ENCODE data around the gene CEND1. TPM values are rescaled to one million over a fixed set of nuclear protein-coding genes. Genes with fewer than 3 reads are reported as not detected.

The CEND1 gene
- polyA plus RNA-seq (2013, experiment 1 of 2), result 0.13 TPM
- polyA plus RNA-seq (2013, experiment 2 of 2), result 0.15 TPM

DNA sequence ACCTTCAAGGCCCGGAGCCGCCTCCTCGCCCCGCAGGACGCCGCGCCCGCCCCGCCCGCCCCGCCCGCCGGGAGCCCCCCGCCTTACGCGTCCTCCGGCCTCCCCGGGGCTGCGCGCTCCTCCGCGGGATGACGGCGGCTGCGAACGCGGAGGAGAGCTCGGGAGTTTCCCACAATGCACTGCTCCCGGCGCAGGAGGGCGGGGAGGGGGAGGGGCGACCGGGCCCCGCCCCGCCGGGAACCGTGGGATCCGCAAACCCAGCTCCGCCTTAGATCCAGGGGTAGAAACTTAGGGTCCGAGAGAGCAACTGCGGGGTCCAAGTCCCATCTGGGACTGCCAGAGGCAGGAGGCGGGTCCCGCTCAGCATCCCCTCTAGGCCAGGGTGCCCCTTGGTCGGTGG lies at the start of gene CEND1:
Gene CEND1 (minus strand): TSS at position 148 of the 400 bp plus-strand sequence. CDS start 1,514 bp downstream, outside the sequence.
- H3K4me1 ChIP-seq (ENCODE audit: control insufficient read depth, low read depth, low read length), result no peaks in the 10 kb centered on the region
- no peak for DNase-seq
- no peak within 1 kb of the TSS for H3K4me3 ChIP-seq (ENCODE audit: low read length)

GRCh38 chr11:839280-839623 lies 49.4 kb upstream of the CEND1 start:
- no peak overlapping the region for H2BK120ac ChIP-seq (ENCODE audit: low read depth, low read length)
- peaks cover 2% of the 10 kb centered on the region for H3K4me1 ChIP-seq (ENCODE audit: control insufficient read depth, low read depth, low read length)
- no peak for DNase-seq
- H3K18ac ChIP-seq (ENCODE audit: low read length), result no peak overlapping the region
- peaks cover 16% of the 10 kb centered on the region for H3K79me2 ChIP-seq (ENCODE audit: control insufficient read depth, insufficient read depth, low read length)
- H3K4ac ChIP-seq (ENCODE audit: low read depth, low read length), result no peak overlapping the region
- no peak overlapping the region for H3K9ac ChIP-seq (ENCODE audit: low read length)
- WGBS (ENCODE audit: extremely low coverage, insufficient coverage, low lambda C conversion rate), result no CpG with 5 or more reads among the region's 5 CpGs
- H3K4me3 ChIP-seq (ENCODE audit: low read length), result no peak overlapping the region
- no peak overlapping the region for H3K4me2 ChIP-seq (ENCODE audit: low read length)
- no peak overlapping the region for H3K23ac ChIP-seq (ENCODE audit: low read length)
- peaks cover 9% of the 10 kb centered on the region for H3K79me1 ChIP-seq (ENCODE audit: low read length)
- no peak overlapping the region for H3K27ac ChIP-seq (ENCODE audit: low read depth, low read length)
- H2BK5ac ChIP-seq (ENCODE audit: low read length), result no peak overlapping the region
- no peak overlapping the region for H3K56ac ChIP-seq (ENCODE audit: low read length)
- no peak overlapping the region for H4K5ac ChIP-seq (ENCODE audit: low read length)
- H4K8ac ChIP-seq (ENCODE audit: low read depth, low read length), result no peak overlapping the region
- peaks cover 10% of the 10 kb centered on the region for H3K36me3 ChIP-seq (ENCODE audit: control insufficient read depth, insufficient read depth, low read length)
- H2BK15ac ChIP-seq (replicated peaks; ENCODE audit: low read depth), result no peak overlapping the region
- no peak overlapping the region for H2AK5ac ChIP-seq (ENCODE audit: low read length)
- H3K27me3 ChIP-seq (ENCODE audit: insufficient read depth, low read length, poor library complexity), result no peaks in the 10 kb centered on the region

More for the DNA sequence above, at the start of gene CEND1:
- Histone ChIP-seq H3K18ac (ENCODE audit: low read length) (no peak within 1 kb of the TSS), H4K8ac (ENCODE audit: low read depth, low read length) (no peak within 1 kb of the TSS), H4K5ac (ENCODE audit: low read length) (no peak within 1 kb of the TSS), H3K9ac (ENCODE audit: low read length) (no peak within 1 kb of the TSS), H3K23ac (ENCODE audit: low read length) (no peak within 1 kb of the TSS), H3K27ac (ENCODE audit: low read depth, low read length) (no peak within 1 kb of the TSS), H2BK15ac (replicated peaks; ENCODE audit: low read depth) (no peak within 1 kb of the TSS), H2BK5ac (ENCODE audit: low read length) (no peak within 1 kb of the TSS), H3K79me1 (ENCODE audit: low read length) (no peaks in the 10 kb centered on the region), H3K36me3 (ENCODE audit: control insufficient read depth, insufficient read depth, low read length) (no peaks in the 10 kb centered on the region), H2AK5ac (ENCODE audit: low read length) (no peak within 1 kb of the TSS), H3K4me2 (ENCODE audit: low read length) (no peak within 1 kb of the TSS), H3K4ac (ENCODE audit: low read depth, low read length) (no peak within 1 kb of the TSS), H2BK120ac (ENCODE audit: low read depth, low read length) (no peak within 1 kb of the TSS), H3K79me2 (ENCODE audit: control insufficient read depth, insufficient read depth, low read length) (no peaks in the 10 kb centered on the region), H3K27me3 (ENCODE audit: insufficient read depth, low read length, poor library complexity) (no peaks in the 10 kb centered on the region), H3K56ac (ENCODE audit: low read length) (no peak within 1 kb of the TSS)
- no CpG with 5 or more reads among the region's 44 CpGs for WGBS (ENCODE audit: extremely low coverage, insufficient coverage, low lambda C conversion rate)

DNA sequence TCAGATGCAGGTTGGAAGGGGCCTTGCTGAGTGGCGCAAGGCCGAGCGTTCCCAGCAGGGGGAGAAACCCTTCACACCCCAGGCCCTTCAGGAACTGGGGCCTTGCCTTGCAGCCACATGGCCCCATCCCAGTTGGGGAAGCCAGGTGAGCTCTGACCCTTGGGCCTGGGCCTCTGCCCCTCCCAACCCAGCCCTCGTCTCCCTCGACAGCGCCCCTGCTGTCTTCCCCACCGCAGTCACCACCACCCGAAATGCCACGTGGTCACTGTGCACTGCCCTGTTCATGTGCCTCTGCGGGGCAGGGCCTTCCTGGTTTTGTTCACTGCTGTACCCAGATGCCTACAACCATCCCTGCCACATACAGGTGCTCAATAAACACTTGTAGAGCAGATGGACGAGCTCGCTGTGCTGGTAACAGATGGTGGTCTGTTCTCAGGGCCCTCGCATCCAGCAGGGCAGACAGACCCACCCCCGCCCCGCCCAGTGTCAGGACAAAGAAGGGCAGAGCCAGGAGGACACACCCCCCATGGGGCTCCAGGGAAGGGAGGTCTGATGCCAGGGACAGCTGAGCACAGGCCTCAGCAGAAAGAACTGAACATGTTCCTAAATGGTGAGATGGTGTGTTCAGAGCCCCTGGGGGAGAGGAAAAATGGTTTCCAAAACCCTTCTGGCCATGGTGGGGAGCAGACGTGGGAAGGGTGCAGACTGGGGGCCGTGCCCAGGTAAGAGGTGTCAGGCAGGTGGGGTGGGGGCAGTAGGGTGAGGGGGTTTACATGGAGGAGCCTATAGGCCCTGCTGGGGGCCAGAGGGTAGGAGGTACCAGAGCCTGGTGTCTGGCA lies 48.8 kb upstream of the CEND1 start:
- H3K27ac ChIP-seq (ENCODE audit: low read depth, low read length), result no peak overlapping the region
- no peak overlapping the region for H3K4me3 ChIP-seq (ENCODE audit: low read length)
- no peak overlapping the region for H2BK120ac ChIP-seq (ENCODE audit: low read depth, low read length)
- no peak overlapping the region for H2AK5ac ChIP-seq (ENCODE audit: low read length)
- H4K5ac ChIP-seq (ENCODE audit: low read length), result no peak overlapping the region
- WGBS (ENCODE audit: extremely low coverage, insufficient coverage, low lambda C conversion rate), result no CpG with 5 or more reads among the region's 17 CpGs
- H4K8ac ChIP-seq (ENCODE audit: low read depth, low read length), result no peak overlapping the region
- peaks cover 3% of the 10 kb centered on the region for H3K4me1 ChIP-seq (ENCODE audit: control insufficient read depth, low read depth, low read length)
- H3K36me3 ChIP-seq (ENCODE audit: control insufficient read depth, insufficient read depth, low read length), result peaks cover 10% of the 10 kb centered on the region
- peaks cover 16% of the 10 kb centered on the region for H3K79me2 ChIP-seq (ENCODE audit: control insufficient read depth, insufficient read depth, low read length)
- H3K4me2 ChIP-seq (ENCODE audit: low read length), result no peak overlapping the region
- no peak overlapping the region for H3K18ac ChIP-seq (ENCODE audit: low read length)
- no peak overlapping the region for H2BK5ac ChIP-seq (ENCODE audit: low read length)
- peak overlapping the region; percentile 42 for H3K56ac ChIP-seq (ENCODE audit: low read length)
- no peak overlapping the region for H2BK15ac ChIP-seq (replicated peaks; ENCODE audit: low read depth)
- peaks cover 9% of the 10 kb centered on the region for H3K79me1 ChIP-seq (ENCODE audit: low read length)
- no peak for DNase-seq
- no peak overlapping the region for H3K4ac ChIP-seq (ENCODE audit: low read depth, low read length)
- no peak overlapping the region for H3K23ac ChIP-seq (ENCODE audit: low read length)
- H3K9ac ChIP-seq (ENCODE audit: low read length), result no peak overlapping the region
- no peaks in the 10 kb centered on the region for H3K27me3 ChIP-seq (ENCODE audit: insufficient read depth, low read length, poor library complexity)

GRCh38 chr11:837990-838307 lies 48.1 kb upstream of the CEND1 start:
- H3K18ac ChIP-seq (ENCODE audit: low read length), result no peak overlapping the region
- no peak overlapping the region for H3K9ac ChIP-seq (ENCODE audit: low read length)
- H3K4ac ChIP-seq (ENCODE audit: low read depth, low read length), result no peak overlapping the region
- H3K79me2 ChIP-seq (ENCODE audit: control insufficient read depth, insufficient read depth, low read length), result peaks cover 16% of the 10 kb centered on the region
- no peak for DNase-seq
- no peak overlapping the region for H2AK5ac ChIP-seq (ENCODE audit: low read length)
- no peak overlapping the region for H3K56ac ChIP-seq (ENCODE audit: low read length)
- peaks cover 10% of the 10 kb centered on the region for H3K36me3 ChIP-seq (ENCODE audit: control insufficient read depth, insufficient read depth, low read length)
- no peak overlapping the region for H2BK5ac ChIP-seq (ENCODE audit: low read length)
- no peak overlapping the region for H3K4me2 ChIP-seq (ENCODE audit: low read length)
- no peak overlapping the region for H4K8ac ChIP-seq (ENCODE audit: low read depth, low read length)
- peaks cover 9% of the 10 kb centered on the region for H3K79me1 ChIP-seq (ENCODE audit: low read length)
- H3K27ac ChIP-seq (ENCODE audit: low read depth, low read length), result no peak overlapping the region
- H3K4me1 ChIP-seq (ENCODE audit: control insufficient read depth, low read depth, low read length), result peaks cover 3% of the 10 kb centered on the region
- H3K23ac ChIP-seq (ENCODE audit: low read length), result no peak overlapping the region
- H2BK15ac ChIP-seq (replicated peaks; ENCODE audit: low read depth), result no peak overlapping the region
- no peaks in the 10 kb centered on the region for H3K27me3 ChIP-seq (ENCODE audit: insufficient read depth, low read length, poor library complexity)
- no CpG with 5 or more reads among the region's 8 CpGs for WGBS (ENCODE audit: extremely low coverage, insufficient coverage, low lambda C conversion rate)
- no peak overlapping the region for H4K5ac ChIP-seq (ENCODE audit: low read length)
- H2BK120ac ChIP-seq (ENCODE audit: low read depth, low read length), result no peak overlapping the region
- H3K4me3 ChIP-seq (ENCODE audit: low read length), result no peak overlapping the region

GRCh38 chr11:837189-837989 lies 47.5 kb upstream of the CEND1 start:
- H3K56ac ChIP-seq (ENCODE audit: low read length), result no peak overlapping the region
- peaks cover 9% of the 10 kb centered on the region for H3K79me1 ChIP-seq (ENCODE audit: low read length)
- H3K79me2 ChIP-seq (ENCODE audit: control insufficient read depth, insufficient read depth, low read length), result peaks cover 16% of the 10 kb centered on the region
- DNase-seq, result no peak
- H3K9ac ChIP-seq (ENCODE audit: low read length), result no peak overlapping the region
- no peak overlapping the region for H2BK5ac ChIP-seq (ENCODE audit: low read length)
- peaks cover 3% of the 10 kb centered on the region for H3K4me1 ChIP-seq (ENCODE audit: control insufficient read depth, low read depth, low read length)
- H2BK15ac ChIP-seq (replicated peaks; ENCODE audit: low read depth), result no peak overlapping the region
- WGBS (ENCODE audit: extremely low coverage, insufficient coverage, low lambda C conversion rate), result no CpG with 5 or more reads among the region's 22 CpGs
- no peak overlapping the region for H2AK5ac ChIP-seq (ENCODE audit: low read length)
- H3K4me3 ChIP-seq (ENCODE audit: low read length), result no peak overlapping the region
- H4K5ac ChIP-seq (ENCODE audit: low read length), result no peak overlapping the region
- H3K27me3 ChIP-seq (ENCODE audit: insufficient read depth, low read length, poor library complexity), result no peaks in the 10 kb centered on the region
- no peak overlapping the region for H3K4ac ChIP-seq (ENCODE audit: low read depth, low read length)
- H3K4me2 ChIP-seq (ENCODE audit: low read length), result no peak overlapping the region
- no peak overlapping the region for H3K18ac ChIP-seq (ENCODE audit: low read length)
- peaks cover 10% of the 10 kb centered on the region for H3K36me3 ChIP-seq (ENCODE audit: control insufficient read depth, insufficient read depth, low read length)
- H4K8ac ChIP-seq (ENCODE audit: low read depth, low read length), result no peak overlapping the region
- H2BK120ac ChIP-seq (ENCODE audit: low read depth, low read length), result no peak overlapping the region
- H3K27ac ChIP-seq (ENCODE audit: low read depth, low read length), result no peak overlapping the region
- H3K23ac ChIP-seq (ENCODE audit: low read length), result no peak overlapping the region
